Neural cell (in vitro differentiated cells): Measurements from ENCODE around the gene PDCD1. TPM values are rescaled to one million over a fixed set of nuclear protein-coding genes. Genes with fewer than 3 reads are reported as not detected.

Source experiments
- H2AFZ ChIP-seq: fragments of 200-600, 300-800 bp; sonication (generic), shearing (Covaris generic); 2 replicates; pipeline ENCODE4 v1.6.0; 2014; ENCODE audit warnings: low read depth, mild to moderate bottlenecking, antibody characterized with exemption, low read length, moderate library complexity
- H3F3A ChIP-seq: fragments of 200-600 bp; shearing (Covaris generic); 2 replicates; pipeline ENCODE4 v1.6.1; 2016; ENCODE audit warnings: mild to moderate bottlenecking, moderate library complexity, mixed read lengths, antibody characterized with exemption, low read length; ENCODE audit not compliant: insufficient read depth, poor library complexity, severe bottlenecking
- H3K27ac ChIP-seq: fragments of 200-600, 300-800 bp; sonication (generic), shearing (Covaris generic); 2 replicates; pipeline ENCODE4 v1.5.1; 2014; ENCODE audit warnings: mild to moderate bottlenecking, low read length, moderate library complexity
- H3K27me3 ChIP-seq: fragments of 300-800, 200-600 bp; sonication (generic), shearing (Covaris generic); 2 replicates; pipeline ENCODE4 v1.6.0; 2014; ENCODE audit warnings: mild to moderate bottlenecking, low read depth, low read length, moderate library complexity; ENCODE audit not compliant: insufficient read depth
- H3K36me3 ChIP-seq: fragments of 300-800, 200-600 bp; sonication (generic), shearing (Covaris generic); 2 replicates; pipeline ENCODE4 v1.5.1; 2014; ENCODE audit warnings: mild to moderate bottlenecking, antibody characterized with exemption, low read length, moderate library complexity; ENCODE audit not compliant: insufficient read depth
- H3K4me2 ChIP-seq: fragments of 300-800, 200-600 bp; sonication (generic), shearing (Covaris generic); 2 replicates; pipeline ENCODE4 v1.6.0; 2014; ENCODE audit warnings: mild to moderate bottlenecking, low read length
- H3K4me3 ChIP-seq: fragments of 300-800, 200-600 bp; sonication (generic), shearing (Covaris generic); 2 replicates; pipeline ENCODE4 v1.5.1; 2014; ENCODE audit warnings: mild to moderate bottlenecking, low read length, moderate library complexity
- H3K79me2 ChIP-seq: fragments of 200-600 bp; shearing (Covaris generic); replicated peaks from 2 replicates; pipeline ENCODE4 v1.6.0; 2014; ENCODE audit warnings: mild to moderate bottlenecking, low read length, moderate library complexity; ENCODE audit not compliant: insufficient read depth
- H3K9ac ChIP-seq: fragments of 300-800, 200-600 bp; sonication (generic), shearing (Covaris generic); 2 replicates; pipeline ENCODE4 v1.6.1; 2016; ENCODE audit warnings: mild to moderate bottlenecking, low read length, mixed read lengths
- H3K9me2 ChIP-seq: fragments of 200-600 bp; shearing (Covaris generic); 2 replicates; pipeline ENCODE4 v1.6.1; 2016; ENCODE audit warnings: mild to moderate bottlenecking, low read length, mixed read lengths; ENCODE audit not compliant: insufficient read depth
- H3K9me3 ChIP-seq: fragments of 200-600, 300-800 bp; sonication (generic), shearing (Covaris generic); 2 replicates; pipeline ENCODE4 v1.6.1; 2016; ENCODE audit warnings: mild to moderate bottlenecking, mixed run types, low read length, moderate library complexity, mixed read lengths
- H4K20me1 ChIP-seq: fragments of 200-600 bp; shearing (Covaris generic); 2 replicates; pipeline ENCODE4 v1.6.1; 2016; ENCODE audit warnings: mild to moderate bottlenecking, mixed run types; ENCODE audit not compliant: insufficient read depth
- CTCF ChIP-seq: fragments of 450-650 bp; IDR thresholded peaks from 2 replicates; pipeline ENCODE4 v1.5.1; 2014; ENCODE audit warnings: antibody characterized with exemption, mild to moderate bottlenecking, moderate library complexity; ENCODE audit not compliant: poor library complexity, severe bottlenecking
- EP300 ChIP-seq: fragments of 450-650 bp; conservative IDR thresholded peaks from 2 replicates; pipeline ENCODE4 v1.6.1; 2014; ENCODE audit warnings: antibody characterized with exemption, mild to moderate bottlenecking, moderate library complexity; ENCODE audit not compliant: poor library complexity, severe bottlenecking
- EZH2 ChIP-seq: fragments of 200-600, 300-800 bp; shearing (Covaris generic), sonication (generic); IDR thresholded peaks from 2 replicates; pipeline ENCODE4 v1.6.1; 2014; ENCODE audit warnings: antibody characterized with exemption, low read length, borderline replicate concordance, mild to moderate bottlenecking; ENCODE audit not compliant: insufficient read depth, poor library complexity, severe bottlenecking
- MXI1 ChIP-seq: fragments of 450-650 bp; conservative IDR thresholded peaks from 2 replicates; pipeline ENCODE4 v1.6.1; 2014; ENCODE audit warnings: antibody characterized with exemption, mild to moderate bottlenecking; ENCODE audit not compliant: poor library complexity, severe bottlenecking
- POLR2AphosphoS5 ChIP-seq: IDR thresholded peaks from 2 replicates; pipeline ENCODE4 v1.6.1; 2012
- RAD21 ChIP-seq: fragments of 450-650 bp; conservative IDR thresholded peaks from 2 replicates; pipeline ENCODE4 v1.6.1; 2014; ENCODE audit warnings: antibody characterized with exemption, mild to moderate bottlenecking, moderate library complexity
- REST ChIP-seq: IDR thresholded peaks from 2 replicates; pipeline ENCODE4 v1.6.1; 2012; ENCODE audit warnings: borderline replicate concordance
- SMC3 ChIP-seq: fragments of 450-650 bp; conservative IDR thresholded peaks from 2 replicates; pipeline ENCODE4 v1.6.1; 2014; ENCODE audit warnings: antibody characterized with exemption, mild to moderate bottlenecking, moderate library complexity; ENCODE audit not compliant: poor library complexity
- TAF1 ChIP-seq: IDR thresholded peaks from 2 replicates; pipeline ENCODE4 v1.6.1; 2012; ENCODE audit warnings: low read depth
- polyA plus RNA-seq: library from polyadenylated mRNA; depleted of rRNA; stranded (reverse); fragments of >200 nt; gene quantifications from 2 replicates; pipeline ENCODE4 v1.2.3, GENCODE V29; 2014

PDCD1 gene
- polyA plus RNA-seq, 1 donor from 2014 or later, result not detected

- no peak overlapping the region for H3K27ac ChIP-seq
- TF ChIP-seq EP300, result no peak
- TF ChIP-seq CTCF, result no peak
- no peak for TF ChIP-seq POLR2AphosphoS5
- TF ChIP-seq REST, result no peak
- TF ChIP-seq EZH2, result no peak
- no peak for TF ChIP-seq RAD21
- no peak for TF ChIP-seq TAF1
- TF ChIP-seq MXI1, result no peak
- TF ChIP-seq SMC3, result no peak
- H3K9ac ChIP-seq, result no peak overlapping the region
Measured at GRCh38 chr2:241814393-241814642, 44.4 kb downstream of the PDCD1 start.

GRCh38 chr2:241813644-241814392 lies 44.9 kb downstream of the PDCD1 start:
- no peaks in the 10 kb centered on the region for H3K79me2 ChIP-seq
- no peaks in the 10 kb centered on the region for H3K36me3 ChIP-seq
- H3K9me2 ChIP-seq, result no peaks in the 10 kb centered on the region
- H2AFZ ChIP-seq, result no peak overlapping the region
- no peak overlapping the region for H3K4me2 ChIP-seq
- H3K27me3 ChIP-seq, result no peaks in the 10 kb centered on the region
- no peak overlapping the region for H3K27ac ChIP-seq
- H3K9me3 ChIP-seq, result no peaks in the 10 kb centered on the region
- no peaks in the 10 kb centered on the region for H4K20me1 ChIP-seq
- no peak overlapping the region for H3K9ac ChIP-seq
- H3F3A ChIP-seq, result no peaks in the 10 kb centered on the region
- TF ChIP-seq RAD21 (no peak), MXI1 (no peak)
- no peak overlapping the region for H3K4me3 ChIP-seq

More at GRCh38 chr2:241814393-241814642, 44.4 kb downstream of the PDCD1 start:
- Histone ChIP-seq H3K79me2 (no peaks in the 10 kb centered on the region), H4K20me1 (no peaks in the 10 kb centered on the region), H2AFZ (no peak overlapping the region), H3K9me3 (no peaks in the 10 kb centered on the region), H3K4me3 (no peak overlapping the region), H3K27me3 (no peaks in the 10 kb centered on the region), H3K9me2 (no peaks in the 10 kb centered on the region), H3K4me2 (no peak overlapping the region), H3F3A (no peaks in the 10 kb centered on the region), H3K36me3 (no peaks in the 10 kb centered on the region)
